Activated B cell treated with CpG ODN at 0.5 μM for 24 hours (primary cell): ENCODE measurements around the gene SLC7A5. TPM values are rescaled to one million over a fixed set of nuclear protein-coding genes. Genes with fewer than 3 reads are reported as not detected.

Experiments used
- ATAC-seq: fragments of 200-7000 bp; cut with Tn5 transposase; one replicate; pipeline ENCODE4 v1.10.0; 2021; ENCODE audit warnings: low read depth, mild to moderate bottlenecking, moderate library complexity
- CTCF ChIA-PET: fragments of 350-600 bp; sonication (Branson Sonifier 250); formaldehyde crosslinking; loops from one replicate; lab custom pipeline; 2021; ENCODE audit warnings: antibody characterized with exemption; lab: Charles Lee
- POLR2A ChIA-PET: fragments of 350-600 bp; sonication (Branson Sonifier 250); formaldehyde crosslinking; loops from one replicate; lab custom pipeline; 2021; ENCODE audit warnings: antibody characterized with exemption; lab: Charles Lee
- DNase-seq: peaks from one replicate; pipeline ENCODE4 v3.0.0; 2022
- H3K27ac Mint-ChIP-seq: one replicate; pipeline ENCODE4 v1.8.0; 2020; ENCODE audit warnings: mixed read lengths
- H3K27me3 Mint-ChIP-seq: one replicate; pipeline ENCODE4 v1.8.0; 2021; ENCODE audit warnings: mixed read lengths
- H3K36me3 Mint-ChIP-seq: one replicate; pipeline ENCODE4 v1.8.0; 2021; ENCODE audit warnings: low read depth, mixed read lengths
- H3K4me1 Mint-ChIP-seq: one replicate; pipeline ENCODE4 v1.8.0; 2021; ENCODE audit warnings: mixed read lengths
- H3K4me3 Mint-ChIP-seq: one replicate; pipeline ENCODE4 v1.8.0; 2020; ENCODE audit warnings: mild to moderate bottlenecking, mixed read lengths
- H3K9me3 Mint-ChIP-seq: one replicate; pipeline ENCODE4 v1.8.0; 2020; ENCODE audit warnings: mixed read lengths
- CTCF ChIP-seq: fragments of 200-600 bp; IDR thresholded peaks from one replicate; pipeline ENCODE4 v1.8.0; 2022; ENCODE audit warnings: antibody characterized with exemption, mild to moderate bottlenecking
- intact Hi-C: fragments of 100-400 bp; cut with micrococcal nuclease; formaldehyde crosslinking; loops from one replicate; pipeline ENCODE4 v1.15.1; 2024
- total RNA-seq: library from RNA; stranded (reverse); gene quantifications from 2 replicates; pipeline ENCODE4 v1.2.3, GENCODE V29; 2022

SLC7A5 gene
- total RNA-seq, 1 donor from 2014 or later: 111 TPM

GRCh38 chr16:87806261-87806640 lies 63.1 kb downstream of the SLC7A5 start:
- POLR2A ChIA-PET: interaction anchor here (0.8 to 10.1 kb wide), 12 partner anchors 12 to 118 kb away, joined by 3 to 245 read pairs (median 6); partner anchors contain the start of gene SLC7A5

GRCh38 chr16:87803385-87803784 lies 65.9 kb downstream of the SLC7A5 start:
- ATAC-seq (no peak), DNase-seq (no peak)
- Mint-ChIP-seq H3K4me3 (no peak overlapping the region), H3K27me3 (no peaks in the 10 kb centered on the region), H3K9me3 (no peaks in the 10 kb centered on the region), H3K27ac (no peak overlapping the region), H3K4me1 (peaks cover 39% of the 10 kb centered on the region), H3K36me3 (no peaks in the 10 kb centered on the region)
- intact Hi-C loops: no loop called here
- no peak for TF ChIP-seq CTCF
- ChIA-PET POLR2A (interaction anchor here (0.6 to 10.1 kb wide), 2 partner anchors 21 to 39 kb away, joined by 9 to 245 read pairs; no protein-coding TSS in a partner anchor), CTCF (no interaction called here)

More at GRCh38 chr16:87806261-87806640, 63.1 kb downstream of the SLC7A5 start:
- Mint-ChIP-seq H3K4me1 (peaks cover 67% of the 10 kb centered on the region), H3K36me3 (no peaks in the 10 kb centered on the region), H3K27ac (peak overlapping the region; percentile 95), H3K9me3 (no peaks in the 10 kb centered on the region), H3K27me3 (no peaks in the 10 kb centered on the region), H3K4me3 (peak overlapping the region; percentile 75)
- DNase-seq: no peak
- CTCF ChIA-PET: interaction anchor here (1.3 to 6.6 kb wide), 5 partner anchors 26 to 64 kb away, joined by 3 to 89 read pairs (median 11); partner anchors contain the start of gene SLC7A5
- ATAC-seq: no peak
- TF ChIP-seq CTCF: no peak
- intact Hi-C loops: loop anchor here (2.0 kb wide), 1 partner anchor 27 kb away; no protein-coding TSS in a partner anchor

- no peak overlapping the region for H3K4me3 Mint-ChIP-seq
- H3K9me3 Mint-ChIP-seq: no peaks in the 10 kb centered on the region
- no peak for TF ChIP-seq CTCF
- no peaks in the 10 kb centered on the region for H3K36me3 Mint-ChIP-seq
- no peaks in the 10 kb centered on the region for H3K27me3 Mint-ChIP-seq
- H3K27ac Mint-ChIP-seq: peak overlapping the region; percentile 10
- H3K4me1 Mint-ChIP-seq: peaks cover 32% of the 10 kb centered on the region
- DNase-seq (no peak), ATAC-seq (no peak)
- intact Hi-C loops: no loop called here
- POLR2A ChIA-PET: interaction anchor here (0.6 to 10.1 kb wide), 2 partner anchors 20 to 34 kb away, joined by 14 to 245 read pairs; no protein-coding TSS in a partner anchor
- CTCF ChIA-PET: no interaction called here
Measured at GRCh38 chr16:87802670-87803069, 66.6 kb downstream of the SLC7A5 start.

GRCh38 chr16:87801679-87802259 lies 67.5 kb downstream of the SLC7A5 start:
- Mint-ChIP-seq H3K27me3 (no peaks in the 10 kb centered on the region), H3K4me3 (no peak overlapping the region), H3K4me1 (peaks cover 23% of the 10 kb centered on the region), H3K9me3 (no peaks in the 10 kb centered on the region), H3K27ac (no peak overlapping the region), H3K36me3 (no peaks in the 10 kb centered on the region)
- ChIA-PET POLR2A (interaction anchor here (0.6 to 1.7 kb wide), 3 partner anchors 21 to 70 kb away, joined by 3 to 6 read pairs (median 6); no protein-coding TSS in a partner anchor), CTCF (no interaction called here)
- no peak for TF ChIP-seq CTCF
- no peak for ATAC-seq
- intact Hi-C loops: no loop called here
- no peak for DNase-seq

- intact Hi-C loops: no loop called here
- DNase-seq: no peak
- Mint-ChIP-seq H3K4me1 (peaks cover 11% of the 10 kb centered on the region), H3K4me3 (no peak overlapping the region), H3K27me3 (no peaks in the 10 kb centered on the region), H3K9me3 (no peaks in the 10 kb centered on the region), H3K36me3 (no peaks in the 10 kb centered on the region), H3K27ac (no peak overlapping the region)
- ChIA-PET POLR2A (interaction anchor here (1.7 kb wide), 1 partner anchor 20 kb away, joined by 6 read pairs; no protein-coding TSS in a partner anchor), CTCF (no interaction called here)
- ATAC-seq: no peak
- no peak for TF ChIP-seq CTCF
Measured at GRCh38 chr16:87800497-87800896, 68.8 kb downstream of the SLC7A5 start.
